A549 (cell line): ENCODE data around the gene GABBR2. TPM values are rescaled to one million over a fixed set of nuclear protein-coding genes. Genes with fewer than 3 reads are reported as not detected.

Source experiments
- ATAC-seq, 2 experiments: fragments of 200-7000 bp in 1 of 2; fragments of >200 bp in 1 of 2; cut with Nextera tagmentation in 1 of 2; cut with Tn5 transposase in 1 of 2; 3 replicates each; pipeline versions ENCODE4 v1.8.0 to v1.9.1; 2018 to 2020; ENCODE audit warnings: mild to moderate bottlenecking in 1 of 2, moderate library complexity in 1 of 2
- CTCF ChIA-PET: fragments of 300-600 bp; sonication (Branson Sonifier 250); formaldehyde crosslinking; extraction: SDS; loops from one replicate; lab custom pipeline; 2021; ENCODE audit warnings: antibody characterized with exemption, inconsistent platforms; lab: Yijun Ruan, JAX
- POLR2A ChIA-PET: fragments of 350-600 bp; formaldehyde crosslinking; extraction: SDS; loops from one replicate; lab custom pipeline; 2021; ENCODE audit warnings: antibody characterized with exemption, inconsistent platforms; lab: Yijun Ruan, JAX
- DNase-seq, 2 experiments: peaks; one replicate each; pipeline versions ENCODE4 v3.0.0 to v3.0.0-alpha.2; 2011 to 2016; ENCODE audit warnings: low read depth in 1 of 2, low spot score in 1 of 2
- FAIRE-seq: peaks from 2 replicates; lab custom pipeline; 2011; peaks lifted over from hg19 to GRCh38; lab: Jason Lieb, UNC
- H3K27ac ChIP-seq, 2 experiments: fragments of >200 bp; sonication (Bioruptor Twin); formaldehyde crosslinking; 3 replicates each; pipeline ENCODE4 v1.5.1; 2016 to 2017
- H3K4me1 ChIP-seq: fragments of >200 bp; sonication (Bioruptor Twin); formaldehyde crosslinking; 3 replicates; pipeline ENCODE4 v1.6.1; 2016
- H3K4me2 ChIP-seq: fragments of >200 bp; sonication (Bioruptor Twin); formaldehyde crosslinking; 3 replicates; pipeline ENCODE4 v1.6.1; 2016
- H3K4me3 ChIP-seq: fragments of >200 bp; sonication (Bioruptor Twin); formaldehyde crosslinking; 3 replicates; pipeline ENCODE4 v1.5.1; 2016
- H3K9me3 ChIP-seq: fragments of >200 bp; sonication (Bioruptor Twin); formaldehyde crosslinking; 3 replicates; pipeline ENCODE4 v1.6.1; 2016
- CHD4 ChIP-seq: fragments of 200-600 bp; sonication (generic); IDR thresholded peaks from 2 replicates; pipeline ENCODE4 v1.6.1; 2016; ENCODE audit warnings: antibody characterized with exemption, mild to moderate bottlenecking, borderline replicate concordance
- EHF ChIP-seq: fragments of 250-450 bp; sonication (Bioruptor Pico); IDR thresholded peaks from 2 replicates; pipeline ENCODE4 v1.5.0; 2020; ENCODE audit warnings: mild to moderate bottlenecking
- ESRRA ChIP-seq: fragments of 150-350 bp; IDR thresholded peaks from 2 replicates; pipeline ENCODE4 v1.6.1; 2014; ENCODE audit warnings: mild to moderate bottlenecking, low read length, borderline replicate concordance
- HDAC2 ChIP-seq: fragments of 200-600 bp; sonication (generic); IDR thresholded peaks from 2 replicates; pipeline ENCODE4 v1.6.1; 2016
- KDM1A ChIP-seq: fragments of 200-600 bp; sonication (generic); IDR thresholded peaks from 2 replicates; pipeline ENCODE4 v1.6.1; 2016; ENCODE audit warnings: low read depth, mild to moderate bottlenecking
- MYC ChIP-seq: IDR thresholded peaks from 2 replicates; pipeline ENCODE4 v1.6.1; 2012; ENCODE audit warnings: mild to moderate bottlenecking, inconsistent platforms, low read length, improper control_type of control experiment, borderline replicate concordance
- NR3C1 ChIP-seq: fragments of >200 bp; sonication (Bioruptor Twin); formaldehyde crosslinking; IDR thresholded peaks from 3 replicates; pipeline ENCODE4 v1.6.1; 2017
- PHF8 ChIP-seq: fragments of 200-600 bp; sonication (generic); IDR thresholded peaks from 2 replicates; pipeline ENCODE4 v1.6.1; 2016; ENCODE audit warnings: low read depth, mild to moderate bottlenecking, antibody characterized with exemption, moderate library complexity, borderline replicate concordance
- RFX5 ChIP-seq: fragments of 450-650 bp; IDR thresholded peaks from 2 replicates; pipeline ENCODE4 v1.7.1; 2014; ENCODE audit warnings: antibody characterized with exemption, mild to moderate bottlenecking, moderate library complexity
- RNF2 ChIP-seq: fragments of 200-600 bp; sonication (generic); IDR thresholded peaks from 2 replicates; pipeline ENCODE4 v1.6.1; 2016; ENCODE audit warnings: low read depth, mild to moderate bottlenecking, antibody characterized with exemption, moderate library complexity, borderline replicate concordance
- TP53 ChIP-seq: fragments of 250-450 bp; sonication (Bioruptor Pico); IDR thresholded peaks from 2 replicates; pipeline ENCODE4 v1.5.0; 2021; ENCODE audit warnings: mild to moderate bottlenecking, moderate library complexity
- ZC3H11A ChIP-seq: fragments of 450-650 bp; IDR thresholded peaks from 2 replicates; pipeline ENCODE4 v1.6.1; 2014; ENCODE audit warnings: antibody characterized with exemption, mild to moderate bottlenecking
- ZFP36 ChIP-seq: fragments of 450-650 bp; IDR thresholded peaks from 2 replicates; pipeline ENCODE4 v1.6.1; 2014; ENCODE audit warnings: borderline replicate concordance; ENCODE audit not compliant: partially characterized antibody
- ZNF302 ChIP-seq: fragments of 250-450 bp; sonication (Bioruptor Pico); IDR thresholded peaks from 2 replicates; pipeline ENCODE4 v1.9.0; 2021; ENCODE audit warnings: inconsistent platforms, mild to moderate bottlenecking, moderate library complexity
- WGBS: methylation state at CpG from one replicate; pipeline ENCODE4 v1.1.6; 2017; ENCODE audit errors: missing lambda C conversion rate; 5-methylcytosine and 5-hydroxymethylcytosine counted together
- polyA plus RNA-seq, 4 experiments: library from polyadenylated mRNA; depleted of rRNA in 3 of 4; stranded (reverse); fragments of >200 nt; fragmentation: RNase III in 1 of 4; extraction: RNeasy Plus Mini Kit Qiagen cat#74134 plus additional on column Dnase treatment in 1 of 4; gene quantifications; 2 replicates in 3 of 4; 3 replicates in 1 of 4; pipeline ENCODE4 v1.2.3, GENCODE V29; 2011 to 2017
- TF ChIP-seq, protein P1 (sequence below): fragments of 150-350 bp; IDR thresholded peaks from 2 replicates; pipeline ENCODE4 v1.6.1; 2014; ENCODE audit warnings: low read depth, mild to moderate bottlenecking, low read length
- TF ChIP-seq, protein P2 (sequence below): fragments of 200-600 bp; sonication (generic); IDR thresholded peaks from 2 replicates; pipeline ENCODE4 v1.6.1; 2016; ENCODE audit warnings: antibody characterized with exemption, mild to moderate bottlenecking, moderate library complexity
- TF ChIP-seq, protein P3 (sequence below): fragments of 450-650 bp; IDR thresholded peaks from 2 replicates; pipeline ENCODE4 v1.6.1; 2014; ENCODE audit warnings: antibody characterized with exemption
- TF ChIP-seq, protein P4 (sequence below): fragments of >200 bp; sonication (Bioruptor Twin); formaldehyde crosslinking; IDR thresholded peaks from 3 replicates; pipeline ENCODE4 v1.5.1; 2016

GABBR2 gene
- polyA plus RNA-seq, 2 of the 4 experiments (the other 2 are of a cell fraction) = 0.08 to 0.57 TPM

DNA sequence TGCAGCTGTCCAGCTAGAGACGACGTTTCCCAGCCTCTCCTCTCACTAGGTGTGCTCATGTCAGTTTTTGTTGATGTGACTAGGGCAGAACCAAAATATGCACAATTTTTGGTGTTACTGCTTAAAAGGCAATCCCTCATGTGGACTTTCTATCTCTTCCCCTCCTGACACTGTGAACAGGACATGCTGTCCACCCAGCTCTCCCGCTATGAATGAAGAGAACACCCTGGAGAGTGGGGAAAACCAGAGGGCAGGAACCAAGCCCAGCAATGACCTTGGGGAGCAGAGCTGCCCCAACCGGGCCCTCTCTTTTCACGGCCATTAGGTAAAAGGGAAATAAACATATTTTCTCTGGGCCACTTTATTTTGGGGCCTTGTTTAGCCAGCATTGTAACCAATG lies 406.6 kb downstream of the GABBR2 start:
- no peak overlapping the region for H3K4me2 ChIP-seq
- no peaks in the 10 kb centered on the region for H3K4me1 ChIP-seq
- ATAC-seq (no peak), DNase-seq (no peak), FAIRE-seq (no peak)
- no peaks in the 10 kb centered on the region for H3K9me3 ChIP-seq
- H3K4me3 ChIP-seq = no peak overlapping the region
- WGBS = 63% methylated on average over 5 of the region's 5 CpGs
- no peak overlapping the region for H3K27ac ChIP-seq
- ChIA-PET CTCF (interaction anchor here (1.0 to 7.8 kb wide), 2 partner anchors 12 to 38 kb away, joined by 3 to 60 read pairs; no protein-coding TSS in a partner anchor), POLR2A (no interaction called here)
- TF ChIP-seq NR3C1 = no peak
- TF ChIP-seq KDM1A = no peak
- no peak for TF ChIP-seq RFX5
- no peak for TF ChIP-seq ESRRA
- no peak for TF ChIP-seq EHF (CRISPR knock-in tag)
- TF ChIP-seq ZFP36 = no peak
- TF ChIP-seq ZNF302 (CRISPR knock-in tag) = no peak
- no peak for TF ChIP-seq HDAC2
- TF ChIP-seq MYC = no peak
- TF ChIP-seq, protein P1, sequence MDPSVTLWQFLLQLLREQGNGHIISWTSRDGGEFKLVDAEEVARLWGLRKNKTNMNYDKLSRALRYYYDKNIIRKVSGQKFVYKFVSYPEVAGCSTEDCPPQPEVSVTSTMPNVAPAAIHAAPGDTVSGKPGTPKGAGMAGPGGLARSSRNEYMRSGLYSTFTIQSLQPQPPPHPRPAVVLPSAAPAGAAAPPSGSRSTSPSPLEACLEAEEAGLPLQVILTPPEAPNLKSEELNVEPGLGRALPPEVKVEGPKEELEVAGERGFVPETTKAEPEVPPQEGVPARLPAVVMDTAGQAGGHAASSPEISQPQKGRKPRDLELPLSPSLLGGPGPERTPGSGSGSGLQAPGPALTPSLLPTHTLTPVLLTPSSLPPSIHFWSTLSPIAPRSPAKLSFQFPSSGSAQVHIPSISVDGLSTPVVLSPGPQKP = no peak

DNA sequence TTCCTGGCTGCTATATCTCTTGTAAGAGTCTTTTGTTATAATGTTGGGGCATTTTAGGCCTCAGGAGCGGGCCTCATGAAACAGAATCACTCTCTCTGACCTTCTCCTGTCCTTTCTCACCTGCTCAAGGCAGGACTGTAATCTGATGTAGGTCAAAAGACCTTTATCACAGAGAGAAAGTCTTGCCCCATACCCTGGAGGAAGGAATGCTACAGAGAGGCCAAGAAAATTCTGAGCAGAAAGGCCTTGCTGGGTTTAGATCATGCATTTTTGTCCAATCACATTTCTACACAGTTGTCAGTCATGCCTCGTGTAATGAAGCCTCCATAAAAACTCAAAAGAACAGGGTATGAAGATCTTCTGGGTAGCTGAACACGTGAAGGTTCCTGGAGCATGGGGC lies 408.1 kb downstream of the GABBR2 start:
- 58% methylated on average over 3 of the region's 3 CpGs for WGBS
- DNase-seq = no peak
- FAIRE-seq = no peak
- no peak overlapping the region for H3K4me3 ChIP-seq
- no peak for ATAC-seq
- no peak overlapping the region for H3K4me2 ChIP-seq
- TF ChIP-seq CHD4 = no peak
- TF ChIP-seq RNF2 = no peak
- no peak for TF ChIP-seq ZC3H11A
- TF ChIP-seq RFX5 = no peak
- TF ChIP-seq, protein P2, sequence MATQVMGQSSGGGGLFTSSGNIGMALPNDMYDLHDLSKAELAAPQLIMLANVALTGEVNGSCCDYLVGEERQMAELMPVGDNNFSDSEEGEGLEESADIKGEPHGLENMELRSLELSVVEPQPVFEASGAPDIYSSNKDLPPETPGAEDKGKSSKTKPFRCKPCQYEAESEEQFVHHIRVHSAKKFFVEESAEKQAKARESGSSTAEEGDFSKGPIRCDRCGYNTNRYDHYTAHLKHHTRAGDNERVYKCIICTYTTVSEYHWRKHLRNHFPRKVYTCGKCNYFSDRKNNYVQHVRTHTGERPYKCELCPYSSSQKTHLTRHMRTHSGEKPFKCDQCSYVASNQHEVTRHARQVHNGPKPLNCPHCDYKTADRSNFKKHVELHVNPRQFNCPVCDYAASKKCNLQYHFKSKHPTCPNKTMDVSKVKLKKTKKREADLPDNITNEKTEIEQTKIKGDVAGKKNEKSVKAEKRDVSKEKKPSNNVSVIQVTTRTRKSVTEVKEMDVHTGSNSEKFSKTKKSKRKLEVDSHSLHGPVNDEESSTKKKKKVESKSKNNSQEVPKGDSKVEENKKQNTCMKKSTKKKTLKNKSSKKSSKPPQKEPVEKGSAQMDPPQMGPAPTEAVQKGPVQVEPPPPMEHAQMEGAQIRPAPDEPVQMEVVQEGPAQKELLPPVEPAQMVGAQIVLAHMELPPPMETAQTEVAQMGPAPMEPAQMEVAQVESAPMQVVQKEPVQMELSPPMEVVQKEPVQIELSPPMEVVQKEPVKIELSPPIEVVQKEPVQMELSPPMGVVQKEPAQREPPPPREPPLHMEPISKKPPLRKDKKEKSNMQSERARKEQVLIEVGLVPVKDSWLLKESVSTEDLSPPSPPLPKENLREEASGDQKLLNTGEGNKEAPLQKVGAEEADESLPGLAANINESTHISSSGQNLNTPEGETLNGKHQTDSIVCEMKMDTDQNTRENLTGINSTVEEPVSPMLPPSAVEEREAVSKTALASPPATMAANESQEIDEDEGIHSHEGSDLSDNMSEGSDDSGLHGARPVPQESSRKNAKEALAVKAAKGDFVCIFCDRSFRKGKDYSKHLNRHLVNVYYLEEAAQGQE = no peak
- no peak for TF ChIP-seq PHF8
- TF ChIP-seq, protein P3, sequence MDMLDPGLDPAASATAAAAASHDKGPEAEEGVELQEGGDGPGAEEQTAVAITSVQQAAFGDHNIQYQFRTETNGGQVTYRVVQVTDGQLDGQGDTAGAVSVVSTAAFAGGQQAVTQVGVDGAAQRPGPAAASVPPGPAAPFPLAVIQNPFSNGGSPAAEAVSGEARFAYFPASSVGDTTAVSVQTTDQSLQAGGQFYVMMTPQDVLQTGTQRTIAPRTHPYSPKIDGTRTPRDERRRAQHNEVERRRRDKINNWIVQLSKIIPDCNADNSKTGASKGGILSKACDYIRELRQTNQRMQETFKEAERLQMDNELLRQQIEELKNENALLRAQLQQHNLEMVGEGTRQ = no peak
- TF ChIP-seq, protein P4, sequence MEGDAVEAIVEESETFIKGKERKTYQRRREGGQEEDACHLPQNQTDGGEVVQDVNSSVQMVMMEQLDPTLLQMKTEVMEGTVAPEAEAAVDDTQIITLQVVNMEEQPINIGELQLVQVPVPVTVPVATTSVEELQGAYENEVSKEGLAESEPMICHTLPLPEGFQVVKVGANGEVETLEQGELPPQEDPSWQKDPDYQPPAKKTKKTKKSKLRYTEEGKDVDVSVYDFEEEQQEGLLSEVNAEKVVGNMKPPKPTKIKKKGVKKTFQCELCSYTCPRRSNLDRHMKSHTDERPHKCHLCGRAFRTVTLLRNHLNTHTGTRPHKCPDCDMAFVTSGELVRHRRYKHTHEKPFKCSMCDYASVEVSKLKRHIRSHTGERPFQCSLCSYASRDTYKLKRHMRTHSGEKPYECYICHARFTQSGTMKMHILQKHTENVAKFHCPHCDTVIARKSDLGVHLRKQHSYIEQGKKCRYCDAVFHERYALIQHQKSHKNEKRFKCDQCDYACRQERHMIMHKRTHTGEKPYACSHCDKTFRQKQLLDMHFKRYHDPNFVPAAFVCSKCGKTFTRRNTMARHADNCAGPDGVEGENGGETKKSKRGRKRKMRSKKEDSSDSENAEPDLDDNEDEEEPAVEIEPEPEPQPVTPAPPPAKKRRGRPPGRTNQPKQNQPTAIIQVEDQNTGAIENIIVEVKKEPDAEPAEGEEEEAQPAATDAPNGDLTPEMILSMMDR = no peak
- TF ChIP-seq TP53 (CRISPR knock-in tag) = no peak
- no peaks in the 10 kb centered on the region for H3K4me1 ChIP-seq
- H3K9me3 ChIP-seq = no peaks in the 10 kb centered on the region
- ChIA-PET POLR2A (no interaction called here), CTCF (interaction anchor here (7.8 kb wide), 1 partner anchor 14 kb away, joined by 60 read pairs; no protein-coding TSS in a partner anchor)
- no peak overlapping the region for H3K27ac ChIP-seq
